Measurements from ENCODE around the gene CFAP43.
A peak's percentile ranks its signal among the peaks of the same experiment; 100 is the strongest.

The CFAP43 gene

DNA sequence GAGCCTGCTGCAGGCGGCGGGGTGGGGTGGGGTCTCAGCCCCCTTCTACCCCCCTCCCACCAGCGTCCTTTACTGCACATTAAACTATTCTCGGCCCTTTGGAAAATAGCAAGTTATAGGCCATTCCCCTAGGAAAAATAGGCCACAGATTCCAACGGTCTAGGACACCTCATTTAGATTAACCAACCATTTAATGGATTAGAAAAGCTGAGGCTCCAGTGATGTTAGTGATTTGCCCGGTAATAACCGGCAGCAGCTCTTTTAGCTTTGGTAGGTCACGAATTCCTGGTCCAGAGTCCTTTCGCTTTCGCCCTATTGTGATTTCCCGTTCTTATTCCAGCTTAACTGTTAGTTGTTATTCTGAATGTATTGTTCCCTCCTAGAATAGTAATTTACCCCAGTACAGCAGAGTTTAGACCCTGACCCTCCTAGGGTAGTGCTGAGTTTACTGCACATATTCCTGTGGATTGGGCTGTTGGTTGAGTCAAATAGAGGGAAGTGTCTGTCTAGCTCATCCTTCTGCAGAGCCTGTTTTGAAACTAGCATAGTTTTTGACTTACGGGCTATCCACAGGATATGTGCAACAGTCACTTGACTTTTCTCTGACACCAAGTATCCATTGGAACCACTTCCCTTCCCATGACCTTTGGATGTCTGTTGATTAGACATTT, 23.3 kb upstream of the CFAP43 start:
- Histone ChIP-seq H3K14ac (ENCODE audit: low read length) (peak overlapping the region; percentile 92), H3K36me3 (ENCODE audit: control insufficient read depth in 1 of 2, insufficient read depth in 2 of 2, low read length in 2 of 2) (peaks cover 5 to 11% of the 10 kb centered on the region in 2 experiments), H3K4me3 (ENCODE audit: low read depth, low read length) (peak overlapping the region; percentile 84), H2BK12ac (ENCODE audit: low read length) (no peak overlapping the region), H3K18ac (ENCODE audit: low read length) (peak overlapping the region; percentile 93), H3K79me2 (ENCODE audit: control insufficient read depth, insufficient read depth, low read length, poor library complexity) (peaks cover 7% of the 10 kb centered on the region), H4K12ac (ENCODE audit: low read depth, low read length) (peak overlapping the region; percentile 45), H2BK120ac (ENCODE audit: insufficient read depth, low read length, poor library complexity) (peak overlapping the region; percentile 78), H2AK5ac (ENCODE audit: low read length) (peak overlapping the region; percentile 71), H2AFZ (ENCODE audit: insufficient read depth, low read length, poor library complexity) (peak overlapping the region; percentile 72), H4K91ac (ENCODE audit: low read depth, low read length) (peak overlapping the region; percentile 89), H3K9me3 (ENCODE audit: insufficient read depth, low read depth, low read length) (no peaks in the 10 kb centered on the region), H2BK5ac (ENCODE audit: low read depth, low read length, poor library complexity) (peak overlapping the region; percentile 25), H3K9ac (ENCODE audit: low read length) (peak overlapping the region; percentile 91), H3K27me3 (ENCODE audit: insufficient read depth, low read length) (no peaks in the 10 kb centered on the region), H3K27ac (ENCODE audit: low read depth, low read length) (peak overlapping the region; percentile 54), H3K4me1 (ENCODE audit: control insufficient read depth in 1 of 2, insufficient read depth in 2 of 2, low read length in 2 of 2) (peaks cover 0 to 6% of the 10 kb centered on the region in 2 experiments), H3K4ac (ENCODE audit: low read depth, low read length) (peak overlapping the region; percentile 98), H3K79me1 (ENCODE audit: low read length) (peaks cover 8% of the 10 kb centered on the region), H3K4me2 (ENCODE audit: low read length) (peak overlapping the region; percentile 63), H4K8ac (ENCODE audit: low read depth, low read length) (peak overlapping the region; percentile 90), H3K23ac (ENCODE audit: low read length) (no peak overlapping the region)
- DNase-seq: peak; percentile 34 to 69
- no CpG with 5 or more reads among the region's 12 CpGs for WGBS (ENCODE audit: extremely low coverage, insufficient coverage, insufficient read length)

DNA sequence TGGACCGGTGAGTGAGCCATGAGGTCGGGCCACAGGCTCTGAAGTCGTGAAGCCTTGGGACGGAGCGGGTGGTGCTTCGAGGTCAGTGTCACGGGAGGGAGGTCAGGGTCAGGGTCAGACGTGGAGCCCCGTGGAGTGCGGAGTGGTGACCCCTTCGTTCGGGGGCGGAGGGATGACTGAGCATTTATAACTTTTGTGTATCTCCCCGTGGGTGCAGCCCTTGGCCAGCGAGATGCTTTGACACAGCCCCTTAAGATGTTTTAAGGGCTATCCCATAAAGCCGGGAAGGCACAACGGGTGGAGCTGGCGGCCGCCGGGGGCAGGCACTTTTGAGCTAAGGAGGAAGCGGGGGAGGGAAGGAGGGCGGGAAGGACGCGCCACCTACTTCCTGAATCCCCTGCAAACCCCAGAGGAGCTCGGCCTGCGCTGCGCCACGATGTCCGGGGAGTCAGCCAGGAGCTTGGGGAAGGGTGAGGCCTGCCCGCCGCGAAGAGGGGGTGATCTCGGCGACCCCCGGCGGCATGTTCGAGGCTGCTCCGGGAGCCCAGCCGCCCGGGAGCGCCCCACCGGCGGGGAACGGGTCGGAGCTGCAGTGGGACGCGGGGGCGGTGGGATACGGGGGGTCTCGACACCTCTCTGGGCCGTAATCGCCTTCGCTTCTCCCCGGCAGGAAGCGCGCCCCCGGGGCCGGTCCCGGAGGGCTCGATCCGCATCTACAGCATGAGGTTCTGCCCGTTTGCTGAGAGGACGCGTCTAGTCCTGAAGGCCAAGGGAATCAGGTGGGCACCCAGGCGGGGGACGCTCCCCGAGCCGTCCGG, 22.5 kb upstream of the CFAP43 start, which contains the start of gene GSTO1:
GSTO1 (plus strand) TSS at position 400 of the 818 bp plus-strand sequence; CDS start at position 437, 37 bp downstream.
- peak within 1 kb of the TSS; percentile 91 for H3K9ac ChIP-seq (ENCODE audit: low read length)
- H2AK5ac ChIP-seq (ENCODE audit: low read length): peak within 1 kb of the TSS; percentile 71
- H3K4ac ChIP-seq (ENCODE audit: low read depth, low read length): peak within 1 kb of the TSS; percentile 98
- H3K14ac ChIP-seq (ENCODE audit: low read length): peak within 1 kb of the TSS; percentile 92
- H2BK120ac ChIP-seq (ENCODE audit: insufficient read depth, low read length, poor library complexity): peak within 1 kb of the TSS; percentile 78
- peaks cover 7% of the 10 kb centered on the region for H3K79me2 ChIP-seq (ENCODE audit: control insufficient read depth, insufficient read depth, low read length, poor library complexity)
- H4K8ac ChIP-seq (ENCODE audit: low read depth, low read length): peak within 1 kb of the TSS; percentile 90
- H3K18ac ChIP-seq (ENCODE audit: low read length): peak within 1 kb of the TSS; percentile 93
- H4K91ac ChIP-seq (ENCODE audit: low read depth, low read length): peak within 1 kb of the TSS; percentile 89
- peak within 1 kb of the TSS; percentile 44 for H2BK5ac ChIP-seq (ENCODE audit: low read depth, low read length, poor library complexity)
- peaks cover 8% of the 10 kb centered on the region for H3K79me1 ChIP-seq (ENCODE audit: low read length)
- WGBS (ENCODE audit: extremely low coverage, insufficient coverage, insufficient read length): no CpG with 5 or more reads among the region's 69 CpGs
- H3K27me3 ChIP-seq (ENCODE audit: insufficient read depth, low read length): no peaks in the 10 kb centered on the region
- H3K4me2 ChIP-seq (ENCODE audit: low read length): peak within 1 kb of the TSS; percentile 63
- peak within 1 kb of the TSS; percentile 93 for H2AFZ ChIP-seq (ENCODE audit: insufficient read depth, low read length, poor library complexity)
- H3K4me3 ChIP-seq (ENCODE audit: low read depth, low read length): peak within 1 kb of the TSS; percentile 84
- H3K9me3 ChIP-seq (ENCODE audit: insufficient read depth, low read depth, low read length): no peaks in the 10 kb centered on the region
- peak within 1 kb of the TSS; percentile 54 for H3K27ac ChIP-seq (ENCODE audit: low read depth, low read length)
- H3K23ac ChIP-seq (ENCODE audit: low read length): no peak within 1 kb of the TSS
- peaks cover 0 to 6% of the 10 kb centered on the region in 2 experiments for H3K4me1 ChIP-seq (ENCODE audit: control insufficient read depth in 1 of 2, insufficient read depth in 2 of 2, low read length in 2 of 2)
- H4K12ac ChIP-seq (ENCODE audit: low read depth, low read length): peak within 1 kb of the TSS; percentile 78
- DNase-seq: peak; percentile 45 to 68
- H3K36me3 ChIP-seq (ENCODE audit: control insufficient read depth in 1 of 2, insufficient read depth in 2 of 2, low read length in 2 of 2): peaks cover 3 to 7% of the 10 kb centered on the region in 2 experiments
- no peak within 1 kb of the TSS for H2BK12ac ChIP-seq (ENCODE audit: low read length)

DNA sequence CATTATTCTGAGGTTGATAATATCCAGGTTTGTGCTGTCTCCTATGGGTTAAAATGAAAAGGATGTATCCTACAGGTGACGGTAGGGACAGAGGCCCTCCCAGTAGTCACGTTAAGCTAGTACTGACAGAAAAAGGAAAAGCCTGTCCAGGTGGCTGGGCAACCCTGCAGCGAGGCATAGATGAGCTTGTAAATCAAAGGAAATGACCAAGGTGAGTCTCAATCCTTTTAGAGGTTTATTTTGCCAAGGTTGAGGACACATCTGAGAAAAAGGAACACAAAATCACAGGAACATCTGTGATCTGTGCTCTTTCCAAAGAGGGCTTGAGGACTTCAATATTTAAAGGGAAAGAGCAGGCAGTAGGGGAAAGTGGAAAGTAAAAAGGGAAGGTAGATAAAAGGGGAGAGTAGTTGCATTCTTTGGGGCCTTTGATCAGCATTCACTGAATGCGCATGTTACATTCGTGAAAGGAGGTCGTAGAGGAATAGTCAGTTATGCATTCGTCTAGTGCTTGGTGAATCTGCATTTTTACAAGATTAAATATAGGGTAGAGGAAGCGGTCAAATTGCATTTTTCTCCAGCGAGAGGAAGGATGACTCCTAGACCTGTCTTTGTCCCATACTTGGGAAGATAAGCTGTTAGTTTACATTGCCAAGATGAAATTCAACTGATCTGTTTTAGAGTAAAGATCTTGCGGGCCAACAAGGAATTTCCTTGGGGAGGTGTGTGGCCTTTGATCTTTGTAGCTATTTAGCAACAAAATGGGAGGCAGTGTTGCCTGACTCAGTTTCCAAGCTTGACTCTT, 21.6 kb upstream of the CFAP43 start:
- Histone ChIP-seq H3K14ac (ENCODE audit: low read length) (no peak overlapping the region), H3K27ac (ENCODE audit: low read depth, low read length) (no peak overlapping the region), H2BK5ac (ENCODE audit: low read depth, low read length, poor library complexity) (no peak overlapping the region), H3K4me1 (ENCODE audit: control insufficient read depth in 1 of 2, insufficient read depth in 2 of 2, low read length in 2 of 2) (peaks cover 0 to 6% of the 10 kb centered on the region in 2 experiments), H3K36me3 (ENCODE audit: control insufficient read depth in 1 of 2, insufficient read depth in 2 of 2, low read length in 2 of 2) (peaks cover 3 to 7% of the 10 kb centered on the region in 2 experiments), H3K18ac (ENCODE audit: low read length) (no peak overlapping the region), H3K79me2 (ENCODE audit: control insufficient read depth, insufficient read depth, low read length, poor library complexity) (peaks cover 7% of the 10 kb centered on the region), H3K4ac (ENCODE audit: low read depth, low read length) (no peak overlapping the region), H3K4me2 (ENCODE audit: low read length) (peak overlapping the region; percentile 63), H3K9me3 (ENCODE audit: insufficient read depth, low read depth, low read length) (no peaks in the 10 kb centered on the region), H4K12ac (ENCODE audit: low read depth, low read length) (peak overlapping the region; percentile 78), H3K27me3 (ENCODE audit: insufficient read depth, low read length) (no peaks in the 10 kb centered on the region), H4K8ac (ENCODE audit: low read depth, low read length) (peak overlapping the region; percentile 86), H3K79me1 (ENCODE audit: low read length) (peaks cover 8% of the 10 kb centered on the region), H2BK120ac (ENCODE audit: insufficient read depth, low read length, poor library complexity) (peak overlapping the region; percentile 52), H4K91ac (ENCODE audit: low read depth, low read length) (peak overlapping the region; percentile 76), H2AK5ac (ENCODE audit: low read length) (no peak overlapping the region), H2BK12ac (ENCODE audit: low read length) (no peak overlapping the region), H3K4me3 (ENCODE audit: low read depth, low read length) (no peak overlapping the region), H3K23ac (ENCODE audit: low read length) (no peak overlapping the region), H3K9ac (ENCODE audit: low read length) (no peak overlapping the region), H2AFZ (ENCODE audit: insufficient read depth, low read length, poor library complexity) (peak overlapping the region; percentile 93)
- no CpG with 5 or more reads among the region's 10 CpGs for WGBS (ENCODE audit: extremely low coverage, insufficient coverage, insufficient read length)
- DNase-seq: peak; percentile 18 to 55

DNA sequence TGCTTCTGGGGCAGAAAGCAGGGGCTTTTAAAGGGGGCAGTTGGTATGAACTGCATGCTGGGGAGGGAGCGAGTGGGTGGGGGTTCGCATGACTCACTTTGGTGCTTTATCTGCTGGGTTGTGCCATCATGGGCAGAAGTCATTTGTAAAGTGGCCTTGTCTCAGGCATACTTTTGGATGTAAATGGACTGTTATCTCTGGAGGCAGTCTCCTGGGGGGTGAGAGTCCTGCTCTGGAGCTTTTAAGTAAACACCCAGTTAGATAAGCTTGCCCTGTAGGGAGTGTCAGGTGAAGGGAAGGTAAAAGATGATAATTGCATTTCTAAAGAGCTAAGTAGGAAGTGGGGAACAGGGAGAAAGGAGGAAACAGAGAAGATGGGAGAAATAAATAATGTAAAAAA, 20.9 kb upstream of the CFAP43 start:
- no peak overlapping the region for H3K27ac ChIP-seq (ENCODE audit: low read depth, low read length)
- WGBS (ENCODE audit: extremely low coverage, insufficient coverage, insufficient read length): no CpG with 5 or more reads among the region's 2 CpGs
- no peak overlapping the region for H4K91ac ChIP-seq (ENCODE audit: low read depth, low read length)
- no peaks in the 10 kb centered on the region for H3K9me3 ChIP-seq (ENCODE audit: insufficient read depth, low read depth, low read length)
- peaks cover 7% of the 10 kb centered on the region for H3K79me2 ChIP-seq (ENCODE audit: control insufficient read depth, insufficient read depth, low read length, poor library complexity)
- no peak overlapping the region for H3K9ac ChIP-seq (ENCODE audit: low read length)
- H2BK12ac ChIP-seq (ENCODE audit: low read length): no peak overlapping the region
- H3K14ac ChIP-seq (ENCODE audit: low read length): no peak overlapping the region
- H3K4ac ChIP-seq (ENCODE audit: low read depth, low read length): no peak overlapping the region
- DNase-seq: no peak
- no peak overlapping the region for H4K12ac ChIP-seq (ENCODE audit: low read depth, low read length)
- no peak overlapping the region for H2AFZ ChIP-seq (ENCODE audit: insufficient read depth, low read length, poor library complexity)
- no peak overlapping the region for H3K23ac ChIP-seq (ENCODE audit: low read length)
- H3K36me3 ChIP-seq (ENCODE audit: control insufficient read depth in 1 of 2, insufficient read depth in 2 of 2, low read length in 2 of 2): peaks cover 0 to 2% of the 10 kb centered on the region in 2 experiments
- H2AK5ac ChIP-seq (ENCODE audit: low read length): no peak overlapping the region
- H3K4me2 ChIP-seq (ENCODE audit: low read length): no peak overlapping the region
- H2BK120ac ChIP-seq (ENCODE audit: insufficient read depth, low read length, poor library complexity): no peak overlapping the region
- H3K79me1 ChIP-seq (ENCODE audit: low read length): peaks cover 8% of the 10 kb centered on the region
- no peaks in the 10 kb centered on the region for H3K27me3 ChIP-seq (ENCODE audit: insufficient read depth, low read length)
- H3K4me3 ChIP-seq (ENCODE audit: low read depth, low read length): no peak overlapping the region
- no peak overlapping the region for H2BK5ac ChIP-seq (ENCODE audit: low read depth, low read length, poor library complexity)
- H3K18ac ChIP-seq (ENCODE audit: low read length): no peak overlapping the region
- peaks cover 0 to 6% of the 10 kb centered on the region in 2 experiments for H3K4me1 ChIP-seq (ENCODE audit: control insufficient read depth in 1 of 2, insufficient read depth in 2 of 2, low read length in 2 of 2)
- H4K8ac ChIP-seq (ENCODE audit: low read depth, low read length): no peak overlapping the region

Measured in trophoblast cell (in vitro differentiated cells and primary cell).